GM18870 (cell line): ENCODE results near the gene SMYD4.
"Not testable (repeated sequence)": the region's sequence is repeated elsewhere in the genome, so short reads cannot be mapped to it uniquely, and the experiment has no call there.

Source experiments
- ATAC-seq: cut with Tn5 transposase; IDR thresholded peaks from one replicate; pipeline ENCODE4 v1.9.1; 2021; ENCODE audit warnings: moderate library complexity; ENCODE audit not compliant: unreplicated experiment

SMYD4 gene

GRCh38 chr17:1829592-1830257 is at the start of gene SMYD4, which contains the start of gene RPA1:
SMYD4 (minus strand) TSS chr17:1829902; CDS start chr17:1827994, 1,908 bp downstream.
RPA1 (plus strand) TSS chr17:1830005; CDS start chr17:1830094, 89 bp downstream.
- no peak for ATAC-seq

- ATAC-seq: no peak
Measured at GRCh38 chr17:1878419-1879121, 48.9 kb upstream of the SMYD4 start.

- ATAC-seq: no peak
Measured at GRCh38 chr17:1875597-1875996, 45.9 kb upstream of the SMYD4 start.

GRCh38 chr17:1873418-1873817 is 43.7 kb upstream of the SMYD4 start:
- no peak for ATAC-seq

GRCh38 chr17:1872976-1873375 is 43.3 kb upstream of the SMYD4 start:
- no peak for ATAC-seq

- ATAC-seq: no peak
Measured at GRCh38 chr17:1872254-1872653, 42.6 kb upstream of the SMYD4 start.

GRCh38 chr17:1871756-1872155 is 42.1 kb upstream of the SMYD4 start:
- ATAC-seq: no peak

GRCh38 chr17:1870592-1870991 is 40.9 kb upstream of the SMYD4 start:
- ATAC-seq: no peak

GRCh38 chr17:1868090-1868489 is 38.4 kb upstream of the SMYD4 start:
- ATAC-seq: no peak

GRCh38 chr17:1867307-1867706 is 37.6 kb upstream of the SMYD4 start:
- ATAC-seq: no peak

- ATAC-seq: no peak
Measured at GRCh38 chr17:1865252-1866037, 35.7 kb upstream of the SMYD4 start.

GRCh38 chr17:1861391-1862010 is 31.8 kb upstream of the SMYD4 start:
- no peak for ATAC-seq

GRCh38 chr17:1860978-1861377 is 31.3 kb upstream of the SMYD4 start:
- no peak for ATAC-seq

GRCh38 chr17:1856462-1856861 is 26.8 kb upstream of the SMYD4 start:
- ATAC-seq: not testable (repeated sequence)

- ATAC-seq: no peak
Measured at GRCh38 chr17:1853698-1854097, 24.0 kb upstream of the SMYD4 start.

GRCh38 chr17:1852327-1852726 is 22.6 kb upstream of the SMYD4 start:
- ATAC-seq: no peak

GRCh38 chr17:1847191-1847590 is 17.5 kb upstream of the SMYD4 start:
- no peak for ATAC-seq

GRCh38 chr17:1843947-1844346 is 14.2 kb upstream of the SMYD4 start:
- ATAC-seq: no peak

GRCh38 chr17:1839516-1839915 is 9.8 kb upstream of the SMYD4 start:
- no peak for ATAC-seq

- no peak for ATAC-seq
Measured at GRCh38 chr17:1834380-1835149, 4.9 kb upstream of the SMYD4 start.

GRCh38 chr17:1830288-1830687 is 586 bp upstream of the SMYD4 start:
- ATAC-seq: no peak
